HS-27A (cell line): ENCODE results near the gene CAMSAP1.

Experiments
- DNase-seq: peaks from one replicate; pipeline ENCODE4 v3.0.0-alpha.2; 2012; ENCODE audit warnings: low read depth, missing footprints

CAMSAP1 gene

DNA sequence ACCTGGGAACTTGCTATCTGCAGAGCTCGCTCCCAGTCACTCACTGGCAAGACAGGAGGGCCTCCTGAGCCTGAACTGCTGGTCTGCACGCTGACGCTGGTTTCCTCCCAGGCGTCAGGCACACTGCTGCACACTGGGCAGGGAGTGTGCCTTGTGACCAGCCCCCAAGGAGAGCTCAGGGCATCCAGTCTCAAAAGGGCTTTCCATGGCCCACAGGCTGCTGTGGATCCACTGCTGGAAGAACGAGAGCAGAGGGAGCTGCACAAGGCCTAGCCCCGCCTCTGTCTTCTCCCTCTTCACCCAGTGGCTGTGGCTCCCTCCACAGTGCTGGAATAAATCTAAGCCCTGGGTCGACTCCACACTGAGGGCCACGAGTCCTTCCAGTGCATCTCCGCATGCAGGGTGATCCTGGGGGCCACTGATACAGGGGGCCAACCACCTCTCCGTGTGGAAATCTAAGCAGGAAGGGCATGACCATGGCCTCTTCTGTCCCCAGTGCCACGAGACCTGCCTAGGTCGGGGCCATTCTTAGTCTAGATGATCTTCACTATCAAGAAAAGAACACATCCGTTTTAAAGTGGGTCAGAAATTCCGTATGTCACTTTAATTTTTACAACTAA lies 93.6 kb downstream of the CAMSAP1 start:
- no peak for DNase-seq

GRCh38 chr9:135812961-135813360 lies 94.4 kb downstream of the CAMSAP1 start:
- DNase-seq: no peak

- DNase-seq: no peak
Measured at GRCh38 chr9:135811801-135812200, 95.5 kb downstream of the CAMSAP1 start.

- DNase-seq: no peak
Measured at GRCh38 chr9:135810806-135811575, 96.4 kb downstream of the CAMSAP1 start.

DNA sequence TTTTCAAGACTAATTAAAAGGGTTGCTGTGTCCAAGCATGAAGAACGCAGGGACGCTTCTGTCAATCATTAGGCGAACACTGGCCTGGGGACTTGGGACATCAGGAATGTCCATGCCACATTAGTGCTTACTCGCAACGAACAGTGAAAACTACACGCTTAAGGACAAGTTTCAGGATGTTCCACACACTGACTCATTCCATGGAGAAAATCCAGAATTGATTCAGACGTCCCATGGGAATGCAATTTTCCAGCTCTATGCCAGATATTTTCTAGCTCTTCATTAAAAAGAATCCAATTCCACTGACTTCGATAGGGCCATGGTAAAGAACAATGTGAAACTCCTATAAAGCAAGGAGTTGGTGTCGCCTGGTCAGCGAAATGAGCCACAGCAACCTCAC lies 98.2 kb downstream of the CAMSAP1 start:
- DNase-seq: no peak

- no peak for DNase-seq
Measured at GRCh38 chr9:135805422-135806022, 101.8 kb downstream of the CAMSAP1 start.

DNA sequence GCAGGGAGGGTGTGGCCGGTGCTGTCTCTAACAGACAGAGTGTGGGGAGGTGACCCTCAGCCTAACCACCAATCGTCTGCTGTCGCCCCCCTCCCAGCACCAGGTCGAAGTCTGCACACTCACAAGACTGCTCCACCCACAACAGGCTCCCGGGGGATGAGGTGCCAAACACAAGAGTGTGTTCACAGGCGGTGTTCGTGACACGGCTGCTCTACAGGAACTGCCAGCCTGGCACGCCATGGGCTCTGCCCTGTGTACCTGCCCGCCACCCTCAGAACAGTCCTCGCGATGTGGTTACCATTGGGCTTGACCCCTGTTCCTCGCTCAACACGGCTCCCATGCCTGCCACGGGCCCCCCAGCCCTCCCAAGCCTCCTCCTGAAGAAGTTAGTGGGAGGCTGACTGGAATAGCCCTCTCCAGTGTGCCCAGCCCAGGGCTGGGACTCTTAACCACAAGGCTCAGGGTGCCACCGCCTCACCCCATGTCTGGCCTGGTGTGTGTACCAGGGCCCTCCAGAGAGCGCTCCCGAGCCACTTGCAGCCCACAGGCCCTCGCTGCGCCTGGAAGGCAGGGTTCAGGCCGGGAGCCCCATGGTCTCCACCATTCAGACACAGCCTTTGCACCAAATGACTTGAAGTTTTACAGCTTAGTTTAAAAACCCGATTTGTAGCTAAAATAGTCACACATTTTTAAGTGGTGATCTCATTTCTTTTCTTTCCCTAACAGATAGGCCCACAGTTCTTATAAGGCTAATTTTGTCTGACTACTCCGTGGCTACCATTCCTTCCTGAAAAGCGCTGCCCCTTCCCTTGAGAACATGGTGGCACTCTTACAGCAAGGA lies 102.5 kb downstream of the CAMSAP1 start:
- no peak for DNase-seq

DNA sequence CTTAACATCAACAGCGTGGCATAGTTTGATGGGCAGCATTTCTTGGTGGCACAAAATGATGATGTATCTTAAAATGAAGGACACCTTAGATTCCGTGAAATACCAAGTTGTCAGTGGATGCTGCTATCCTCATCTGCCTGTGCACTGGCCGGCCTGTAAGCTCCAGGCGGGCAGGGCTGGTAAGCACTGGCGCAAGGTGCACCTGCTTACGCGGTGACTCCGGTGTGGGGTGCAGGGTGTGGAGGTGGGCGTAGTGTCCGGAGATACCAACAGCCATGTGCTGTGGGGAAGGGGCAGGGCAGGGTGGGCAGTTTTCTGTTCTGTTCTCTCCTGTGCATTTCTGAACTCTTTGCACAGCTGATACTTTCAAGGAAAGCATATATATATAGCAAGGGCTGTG lies 103.9 kb downstream of the CAMSAP1 start:
- no peak for DNase-seq

- DNase-seq: no peak
Measured at GRCh38 chr9:135802876-135803419, 104.4 kb downstream of the CAMSAP1 start.

- no peak for DNase-seq
Measured at GRCh38 chr9:135801070-135801469, 106.3 kb downstream of the CAMSAP1 start.

GRCh38 chr9:135799261-135799660 lies 108.1 kb downstream of the CAMSAP1 start:
- no peak for DNase-seq

DNA sequence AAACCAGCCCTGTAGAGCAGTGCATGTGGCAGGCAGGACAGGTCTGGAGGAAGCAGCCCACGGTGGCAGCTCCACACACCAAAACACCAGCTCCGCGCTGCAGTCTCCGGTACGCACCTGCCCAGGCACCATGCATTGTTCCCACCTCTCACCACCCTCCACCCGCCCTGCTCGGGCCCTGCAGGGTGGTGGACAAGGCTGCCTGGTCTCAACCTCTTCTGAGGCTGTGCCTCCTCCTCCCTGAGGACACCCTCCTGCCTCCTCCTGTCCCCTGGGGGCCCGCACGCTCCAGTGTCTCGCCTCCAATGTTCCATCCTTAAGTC lies 109.1 kb downstream of the CAMSAP1 start:
- no peak for DNase-seq

DNA sequence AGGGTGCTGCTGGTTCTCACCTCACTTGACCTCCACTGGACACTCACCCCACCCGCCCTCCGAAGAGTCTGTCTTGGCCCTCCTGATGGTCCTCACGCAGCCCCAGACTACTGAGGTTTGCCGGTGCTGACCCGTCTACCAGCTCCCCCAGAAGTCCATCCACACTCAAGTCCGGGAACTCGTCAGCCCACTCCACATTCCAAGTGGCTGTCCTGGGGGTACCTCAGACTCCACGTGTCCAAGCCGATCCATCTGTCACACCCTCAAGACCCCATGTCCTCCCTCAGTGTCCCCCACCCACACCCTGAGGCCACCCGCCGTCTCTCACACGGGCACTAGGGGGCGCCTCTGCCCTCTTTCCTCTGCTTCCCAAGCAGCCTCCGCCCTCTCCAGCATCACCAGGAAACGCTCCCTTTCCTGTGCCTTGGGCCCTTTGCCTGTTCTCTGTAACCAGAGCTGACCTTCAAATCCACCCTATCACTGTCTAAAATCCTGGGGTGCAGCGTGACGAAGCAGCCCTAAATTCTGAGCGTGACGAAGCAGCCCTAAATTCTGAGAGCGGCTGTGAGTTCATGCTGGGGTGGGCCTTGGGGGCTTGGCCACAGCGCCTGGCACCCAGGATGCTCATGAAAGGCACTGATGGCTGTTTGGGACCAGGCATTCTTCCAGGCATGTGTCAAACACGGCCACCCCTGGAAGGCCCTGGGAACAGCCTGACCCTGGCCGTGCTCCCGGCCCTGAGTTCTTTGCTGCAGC lies 109.7 kb downstream of the CAMSAP1 start:
- DNase-seq: no peak

DNA sequence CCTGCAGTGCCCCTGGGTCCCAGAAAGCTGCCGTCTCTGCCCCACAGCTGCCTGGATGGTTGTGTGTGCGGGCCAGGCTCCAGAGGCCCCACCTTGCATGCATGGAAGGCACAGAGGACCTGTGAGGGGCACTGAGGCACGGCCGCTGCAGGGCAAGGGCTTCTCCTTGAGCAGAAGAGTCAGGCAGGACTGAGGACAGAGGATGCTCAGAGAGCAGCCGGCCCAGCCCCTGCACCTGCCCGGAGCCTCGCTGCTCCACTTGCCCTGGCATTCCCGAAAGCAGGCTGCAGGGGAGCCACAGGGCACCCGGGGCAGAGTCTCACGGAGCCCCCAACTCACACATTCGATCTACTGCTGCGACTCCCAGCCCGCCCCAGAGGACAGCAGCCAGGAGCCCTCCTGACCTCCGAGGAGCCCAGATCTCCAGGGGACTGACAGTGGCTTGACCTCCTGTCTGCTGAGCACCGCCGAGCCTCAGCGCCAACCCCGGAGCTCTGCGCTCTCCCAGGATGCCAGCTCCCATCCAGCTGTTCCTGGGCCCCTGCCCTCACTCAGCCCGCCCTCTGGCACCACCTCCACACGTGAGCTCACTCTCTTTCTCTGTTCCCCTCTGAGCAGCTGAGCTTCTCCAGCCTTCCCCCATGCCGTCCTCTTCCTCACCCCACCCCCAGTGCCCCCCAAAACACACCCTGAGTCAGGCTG lies 110.4 kb downstream of the CAMSAP1 start:
- no peak for DNase-seq

GRCh38 chr9:135795391-135795790 lies 112.0 kb downstream of the CAMSAP1 start:
- no peak for DNase-seq

DNA sequence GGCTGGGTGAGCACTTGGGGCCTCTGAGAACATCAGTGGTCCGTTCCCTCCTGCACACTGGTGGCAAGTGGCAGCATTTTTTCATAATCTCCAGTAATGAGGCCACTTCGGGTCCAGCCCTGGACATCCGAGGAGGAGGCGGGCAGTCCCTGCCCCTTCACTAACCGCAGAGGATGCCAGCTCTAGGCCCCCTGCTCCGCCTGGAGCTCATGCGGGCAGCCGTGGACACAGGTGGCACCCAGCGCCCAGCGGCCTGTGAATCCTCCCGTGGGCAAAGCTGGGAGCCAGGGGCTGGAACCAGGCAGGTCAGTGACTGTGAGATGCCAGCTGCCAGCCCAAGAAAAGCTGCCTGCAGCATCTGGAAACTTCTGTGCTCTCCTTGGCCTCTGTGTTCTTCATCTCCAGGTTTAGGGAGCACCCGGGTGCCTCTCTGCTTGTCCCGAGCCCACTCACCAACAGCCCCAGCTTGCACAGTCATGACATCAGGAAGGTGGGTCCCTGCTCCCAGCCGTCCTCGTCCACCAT lies 112.9 kb downstream of the CAMSAP1 start:
- no peak for DNase-seq

DNA sequence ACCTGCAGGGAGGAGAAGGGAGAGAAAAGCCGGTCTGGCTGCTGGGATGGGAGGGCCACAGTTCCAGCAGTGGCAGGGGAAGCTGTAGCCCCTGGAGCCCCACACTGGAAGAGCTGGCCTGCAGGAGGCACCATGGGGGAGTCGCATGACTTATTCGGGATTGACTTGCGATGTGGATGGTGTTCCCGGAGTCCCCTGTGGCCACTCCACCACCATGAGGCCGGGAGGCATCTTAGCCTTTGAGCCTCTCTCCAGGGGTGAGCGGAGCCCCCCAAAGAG lies 113.3 kb downstream of the CAMSAP1 start:
- DNase-seq: no peak

GRCh38 chr9:135793221-135794056 lies 113.9 kb downstream of the CAMSAP1 start:
- no peak for DNase-seq

DNA sequence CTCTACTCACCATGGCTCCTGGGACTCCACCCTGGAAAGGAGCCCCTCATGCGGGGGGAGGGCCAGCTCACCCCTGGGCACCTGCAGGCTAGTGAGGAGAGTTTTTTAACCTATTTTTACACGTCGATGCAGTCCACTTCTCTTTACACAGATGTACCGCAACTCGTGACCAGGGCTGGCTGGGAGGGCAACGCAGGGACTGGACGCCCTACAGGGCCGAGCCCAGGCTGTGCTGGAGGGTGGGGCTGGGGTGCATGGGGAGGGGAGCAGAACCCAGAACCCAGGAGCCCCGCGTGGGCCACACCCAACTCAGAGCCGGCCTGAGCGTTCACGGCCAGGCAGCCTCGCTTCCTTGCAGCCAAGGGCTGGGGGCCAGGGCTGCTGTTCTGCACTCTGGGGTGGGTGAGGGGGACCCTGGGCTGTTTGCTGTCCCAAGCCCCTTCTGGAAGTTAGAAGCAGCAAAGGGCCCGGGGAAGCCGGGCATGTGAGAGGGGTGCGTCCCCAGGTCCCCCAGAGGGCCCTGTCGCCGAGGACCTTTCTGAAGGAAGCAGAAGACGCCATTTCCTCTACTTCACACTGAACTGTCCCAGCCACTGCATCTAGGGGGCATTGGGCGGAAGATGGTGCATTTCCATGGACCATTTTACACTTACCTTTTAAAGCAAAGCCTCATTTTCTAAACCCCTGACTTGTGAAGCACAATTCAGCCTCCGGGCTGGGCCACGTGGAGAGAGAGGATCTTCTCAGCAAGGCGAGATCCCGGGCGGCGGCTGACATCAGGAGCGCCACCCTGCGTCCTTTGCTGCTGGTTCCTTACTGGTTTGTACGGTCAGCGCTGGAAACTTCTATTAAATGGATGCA lies 114.8 kb downstream of the CAMSAP1 start:
- DNase-seq: no peak
